ENCODE results near the gene CLN6. TPM values are rescaled to one million over a fixed set of nuclear protein-coding genes. Genes with fewer than 3 reads are reported as not detected.

The CLN6 gene
- total RNA-seq, 1 experiment from 2014 or later: 76.7 TPM

DNA sequence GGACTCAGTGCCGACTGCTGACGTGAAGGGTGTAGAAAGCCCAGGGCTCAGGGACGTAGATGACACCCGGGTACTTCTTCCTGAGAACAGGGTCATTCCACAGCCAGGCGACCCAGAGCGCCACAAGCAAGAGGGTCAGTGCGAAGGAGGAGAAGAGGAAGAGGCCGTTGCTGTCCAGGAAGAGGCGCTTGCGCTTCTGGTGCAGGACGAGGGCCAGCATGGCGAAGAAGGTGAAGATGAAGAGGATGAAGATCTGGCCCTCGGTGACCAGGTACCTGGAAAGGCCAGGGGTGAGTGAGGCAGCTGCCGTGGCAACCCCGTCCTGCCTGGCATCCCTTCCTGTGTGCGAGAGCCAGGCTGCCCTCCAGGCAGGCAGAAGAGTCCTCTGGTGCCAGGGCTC is 21.4 kb downstream of the CLN6 start:
- no peaks in the 10 kb centered on the region for H3K4me1 Mint-ChIP-seq (ENCODE audit: low read depth, unreplicated experiment)
- Histone ChIP-seq H3K9me3 (no peaks in the 10 kb centered on the region), H3K4me1 (peaks cover 21% of the 10 kb centered on the region), H3K4me3 (ENCODE audit: low read depth, low read length) (no peak overlapping the region), H3K36me3 (ENCODE audit: control insufficient read depth, insufficient read depth, low read length) (no peaks in the 10 kb centered on the region), H3K27me3 (replicated peaks; ENCODE audit: control insufficient read depth, insufficient read depth, low read length) (no peaks in the 10 kb centered on the region)
- intact Hi-C loops (cut with micrococcal nuclease; ENCODE audit: unreplicated experiment): no loop called here
- DNase-seq: no peak
- H3K9me3 Mint-ChIP-seq (ENCODE audit: unreplicated experiment): no peaks in the 10 kb centered on the region
- TF ChIP-seq, protein P1, sequence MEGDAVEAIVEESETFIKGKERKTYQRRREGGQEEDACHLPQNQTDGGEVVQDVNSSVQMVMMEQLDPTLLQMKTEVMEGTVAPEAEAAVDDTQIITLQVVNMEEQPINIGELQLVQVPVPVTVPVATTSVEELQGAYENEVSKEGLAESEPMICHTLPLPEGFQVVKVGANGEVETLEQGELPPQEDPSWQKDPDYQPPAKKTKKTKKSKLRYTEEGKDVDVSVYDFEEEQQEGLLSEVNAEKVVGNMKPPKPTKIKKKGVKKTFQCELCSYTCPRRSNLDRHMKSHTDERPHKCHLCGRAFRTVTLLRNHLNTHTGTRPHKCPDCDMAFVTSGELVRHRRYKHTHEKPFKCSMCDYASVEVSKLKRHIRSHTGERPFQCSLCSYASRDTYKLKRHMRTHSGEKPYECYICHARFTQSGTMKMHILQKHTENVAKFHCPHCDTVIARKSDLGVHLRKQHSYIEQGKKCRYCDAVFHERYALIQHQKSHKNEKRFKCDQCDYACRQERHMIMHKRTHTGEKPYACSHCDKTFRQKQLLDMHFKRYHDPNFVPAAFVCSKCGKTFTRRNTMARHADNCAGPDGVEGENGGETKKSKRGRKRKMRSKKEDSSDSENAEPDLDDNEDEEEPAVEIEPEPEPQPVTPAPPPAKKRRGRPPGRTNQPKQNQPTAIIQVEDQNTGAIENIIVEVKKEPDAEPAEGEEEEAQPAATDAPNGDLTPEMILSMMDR (IDR thresholded peaks at IDR 0.05; ENCODE audit: insufficient read depth in 1 of 2, low read depth in 1 of 2, low read length in 1 of 2, severe bottlenecking in 1 of 2, unreplicated experiment in 1 of 2): no peak
- peaks cover 16% of the 10 kb centered on the region for H3K36me3 Mint-ChIP-seq (ENCODE audit: insufficient read depth, unreplicated experiment)
- no peaks in the 10 kb centered on the region for H3K27me3 Mint-ChIP-seq (ENCODE audit: insufficient read depth, unreplicated experiment)
- no peak overlapping the region for H3K4me3 Mint-ChIP-seq (ENCODE audit: unreplicated experiment)
- POLR2A ChIA-PET: interaction anchor here (0.7 kb wide), 1 partner anchor 57 kb away, joined by 3 read pairs; no protein-coding TSS in a partner anchor
- CTCF ChIA-PET: no interaction called here
- no peak overlapping the region for H3K27ac Mint-ChIP-seq (ENCODE audit: unreplicated experiment)
- BruUV-seq (replicated peaks): no TSS peak

DNA sequence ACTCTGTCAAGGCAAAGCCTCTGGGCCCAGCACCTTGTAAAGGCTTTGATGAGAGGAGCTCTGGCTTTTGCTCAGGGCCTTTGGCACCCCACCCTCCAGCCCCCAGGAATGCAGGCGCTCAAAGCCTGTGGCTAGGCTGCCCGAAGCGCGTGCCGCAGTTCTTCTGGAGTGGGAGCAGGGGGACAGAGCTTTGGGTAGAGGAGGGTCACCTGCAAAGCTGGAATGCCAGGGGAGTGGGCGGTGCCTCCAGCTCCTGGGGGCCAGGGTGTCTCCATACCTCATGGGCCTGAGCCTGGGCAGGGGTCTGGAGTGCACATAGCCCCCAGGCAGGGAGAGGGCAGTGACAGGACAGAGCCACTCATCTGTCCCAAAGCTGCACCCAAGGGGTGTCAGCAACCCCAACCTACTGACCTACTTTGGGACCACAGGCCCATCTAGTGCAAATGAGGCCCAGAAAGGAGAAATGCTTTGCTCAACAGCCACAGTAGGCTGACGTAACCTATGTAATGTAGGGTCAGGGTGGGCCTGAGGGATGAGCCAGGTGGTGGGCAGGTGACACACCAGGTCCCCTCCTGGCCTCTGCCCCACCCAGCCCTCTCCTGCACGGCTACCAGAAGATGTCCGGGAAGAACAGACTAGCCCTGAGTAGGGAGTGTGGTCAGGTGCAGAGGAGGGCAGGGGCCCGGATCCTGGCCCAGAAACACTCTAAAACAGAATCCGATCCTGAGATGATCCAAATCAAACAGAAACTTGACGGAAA is 22.2 kb downstream of the CLN6 start:
- H3K36me3 Mint-ChIP-seq (ENCODE audit: insufficient read depth, unreplicated experiment): peaks cover 13% of the 10 kb centered on the region
- no peak overlapping the region for H3K4me3 Mint-ChIP-seq (ENCODE audit: unreplicated experiment)
- Histone ChIP-seq H3K4me1 (peaks cover 21% of the 10 kb centered on the region), H3K36me3 (ENCODE audit: control insufficient read depth, insufficient read depth, low read length) (no peaks in the 10 kb centered on the region), H3K4me3 (ENCODE audit: low read depth, low read length) (no peak overlapping the region), H3K27me3 (replicated peaks; ENCODE audit: control insufficient read depth, insufficient read depth, low read length) (no peaks in the 10 kb centered on the region), H3K9me3 (no peaks in the 10 kb centered on the region)
- TF ChIP-seq, protein P1 (IDR thresholded peaks at IDR 0.05; ENCODE audit: insufficient read depth in 1 of 2, low read depth in 1 of 2, low read length in 1 of 2, severe bottlenecking in 1 of 2, unreplicated experiment in 1 of 2): no peak
- intact Hi-C loops (cut with micrococcal nuclease; ENCODE audit: unreplicated experiment): no loop called here
- CTCF ChIA-PET: no interaction called here
- H3K4me1 Mint-ChIP-seq (ENCODE audit: low read depth, unreplicated experiment): no peaks in the 10 kb centered on the region
- no peaks in the 10 kb centered on the region for H3K27me3 Mint-ChIP-seq (ENCODE audit: insufficient read depth, unreplicated experiment)
- no peak overlapping the region for H3K27ac Mint-ChIP-seq (ENCODE audit: unreplicated experiment)
- no peaks in the 10 kb centered on the region for H3K9me3 Mint-ChIP-seq (ENCODE audit: unreplicated experiment)
- POLR2A ChIA-PET: no interaction called here
- DNase-seq: peak in 1 of 2 experiments; percentile 29
- TSS peak; percentile 15 for BruUV-seq (replicated peaks)

DNA sequence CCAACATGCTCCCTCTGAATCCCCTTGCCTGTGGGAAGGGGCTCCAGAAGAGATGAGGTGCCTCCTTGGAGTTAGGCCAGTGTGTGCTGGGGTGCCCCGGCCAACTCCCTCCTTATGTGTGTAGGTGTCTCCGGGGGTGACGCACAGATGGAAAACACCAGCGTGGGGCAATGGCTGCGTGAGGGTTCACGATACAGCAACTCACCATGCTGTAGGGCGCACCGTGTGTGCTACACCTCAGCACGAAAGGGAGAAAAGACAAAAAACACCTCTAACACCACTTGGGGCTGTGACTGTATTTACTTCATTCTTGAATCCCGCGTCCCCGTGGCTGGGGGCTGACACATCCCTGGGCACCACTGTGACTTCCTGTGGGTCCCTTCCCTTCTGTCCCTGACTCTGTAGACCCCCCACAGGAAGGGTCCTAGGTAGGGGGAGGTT is 22.8 kb downstream of the CLN6 start:
- H3K9me3 ChIP-seq: no peaks in the 10 kb centered on the region
- peaks cover 4% of the 10 kb centered on the region for H3K4me1 Mint-ChIP-seq (ENCODE audit: low read depth, unreplicated experiment)
- POLR2A ChIA-PET: no interaction called here
- H3K4me3 ChIP-seq (ENCODE audit: low read depth, low read length): no peak overlapping the region
- no peaks in the 10 kb centered on the region for H3K27me3 ChIP-seq (replicated peaks; ENCODE audit: control insufficient read depth, insufficient read depth, low read length)
- no peaks in the 10 kb centered on the region for H3K9me3 Mint-ChIP-seq (ENCODE audit: unreplicated experiment)
- peaks cover 13% of the 10 kb centered on the region for H3K36me3 Mint-ChIP-seq (ENCODE audit: insufficient read depth, unreplicated experiment)
- H3K36me3 ChIP-seq (ENCODE audit: control insufficient read depth, insufficient read depth, low read length): no peaks in the 10 kb centered on the region
- intact Hi-C loops (cut with micrococcal nuclease; ENCODE audit: unreplicated experiment): no loop called here
- TF ChIP-seq, protein P1 (IDR thresholded peaks at IDR 0.05; ENCODE audit: insufficient read depth in 1 of 2, low read depth in 1 of 2, low read length in 1 of 2, severe bottlenecking in 1 of 2, unreplicated experiment in 1 of 2): no peak
- no TSS peak for BruUV-seq (replicated peaks)
- no peak for DNase-seq
- no peak overlapping the region for H3K27ac Mint-ChIP-seq (ENCODE audit: unreplicated experiment)
- H3K27me3 Mint-ChIP-seq (ENCODE audit: insufficient read depth, unreplicated experiment): no peaks in the 10 kb centered on the region
- no peak overlapping the region for H3K4me3 Mint-ChIP-seq (ENCODE audit: unreplicated experiment)
- H3K4me1 ChIP-seq: peaks cover 21% of the 10 kb centered on the region
- CTCF ChIA-PET: no interaction called here
